OCI-LY1 (cell line): ENCODE measurements around the gene IPO13.

Source experiments
- EZH2 ChIP-seq: fragments of 200-600 bp; sonication (generic), shearing (Covaris generic); IDR thresholded peaks from 2 replicates; pipeline ENCODE4 v1.8.0; 2017; ENCODE audit warnings: borderline replicate concordance, mixed run types, mild to moderate bottlenecking, antibody characterized with exemption, low read length, moderate library complexity, mixed read lengths
- TF ChIP-seq, protein P1 (sequence below): fragments of 200-600 bp; sonication (generic), shearing (Covaris generic); IDR thresholded peaks from 2 replicates; pipeline ENCODE4 v1.5.1; 2017; ENCODE audit warnings: mild to moderate bottlenecking, antibody characterized with exemption, low read length, moderate library complexity, mixed read lengths

DNA sequence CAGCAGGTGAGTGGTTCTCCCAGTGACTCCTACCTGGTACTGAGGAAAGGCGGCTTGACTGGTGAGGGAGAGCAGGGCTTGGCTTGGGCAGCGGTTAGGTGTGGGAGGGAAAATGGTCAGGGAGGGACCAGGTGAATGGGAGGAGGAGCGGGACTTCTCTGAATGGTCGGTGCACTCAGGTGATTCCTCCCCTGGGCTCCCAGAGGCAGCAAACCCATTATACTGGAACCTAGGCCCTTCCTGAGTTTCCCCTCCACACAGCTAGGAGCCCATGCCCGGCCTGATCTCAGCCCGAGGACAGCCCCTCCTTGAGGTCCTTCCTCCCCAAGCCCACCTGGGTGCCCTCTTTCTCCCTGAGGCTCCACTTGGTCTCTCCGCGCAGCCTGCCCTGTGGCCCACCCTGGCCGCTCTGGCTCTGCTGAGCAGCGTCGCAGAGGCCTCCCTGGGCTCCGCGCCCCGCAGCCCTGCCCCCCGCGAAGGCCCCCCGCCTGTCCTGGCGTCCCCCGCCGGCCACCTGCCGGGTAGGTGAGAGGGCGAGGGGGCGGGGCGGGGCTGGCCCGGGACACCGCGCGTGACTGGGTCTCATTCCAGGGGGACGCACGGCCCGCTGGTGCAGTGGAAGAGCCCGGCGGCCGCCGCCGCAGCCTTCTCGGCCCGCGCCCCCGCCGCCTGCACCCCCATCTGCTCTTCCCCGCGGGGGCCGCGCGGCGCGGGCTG lies 10.9 kb upstream of the IPO13 start:
- TF ChIP-seq, protein P1, sequence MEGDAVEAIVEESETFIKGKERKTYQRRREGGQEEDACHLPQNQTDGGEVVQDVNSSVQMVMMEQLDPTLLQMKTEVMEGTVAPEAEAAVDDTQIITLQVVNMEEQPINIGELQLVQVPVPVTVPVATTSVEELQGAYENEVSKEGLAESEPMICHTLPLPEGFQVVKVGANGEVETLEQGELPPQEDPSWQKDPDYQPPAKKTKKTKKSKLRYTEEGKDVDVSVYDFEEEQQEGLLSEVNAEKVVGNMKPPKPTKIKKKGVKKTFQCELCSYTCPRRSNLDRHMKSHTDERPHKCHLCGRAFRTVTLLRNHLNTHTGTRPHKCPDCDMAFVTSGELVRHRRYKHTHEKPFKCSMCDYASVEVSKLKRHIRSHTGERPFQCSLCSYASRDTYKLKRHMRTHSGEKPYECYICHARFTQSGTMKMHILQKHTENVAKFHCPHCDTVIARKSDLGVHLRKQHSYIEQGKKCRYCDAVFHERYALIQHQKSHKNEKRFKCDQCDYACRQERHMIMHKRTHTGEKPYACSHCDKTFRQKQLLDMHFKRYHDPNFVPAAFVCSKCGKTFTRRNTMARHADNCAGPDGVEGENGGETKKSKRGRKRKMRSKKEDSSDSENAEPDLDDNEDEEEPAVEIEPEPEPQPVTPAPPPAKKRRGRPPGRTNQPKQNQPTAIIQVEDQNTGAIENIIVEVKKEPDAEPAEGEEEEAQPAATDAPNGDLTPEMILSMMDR, result no peak
- no peak for TF ChIP-seq EZH2
